NCI-H187 treated with DMSO at 0.1 percent for 48 hours (cell line): ENCODE results near the gene PGM3.
"Not testable (repeated sequence)": the region's sequence is repeated elsewhere in the genome, so short reads cannot be mapped to it uniquely, and the experiment has no call there.

Source experiments
- DNase-seq: peaks from one replicate; lab custom pipeline; 2025; lab: John Stamatoyannopoulos, UW

PGM3 gene, protein sequence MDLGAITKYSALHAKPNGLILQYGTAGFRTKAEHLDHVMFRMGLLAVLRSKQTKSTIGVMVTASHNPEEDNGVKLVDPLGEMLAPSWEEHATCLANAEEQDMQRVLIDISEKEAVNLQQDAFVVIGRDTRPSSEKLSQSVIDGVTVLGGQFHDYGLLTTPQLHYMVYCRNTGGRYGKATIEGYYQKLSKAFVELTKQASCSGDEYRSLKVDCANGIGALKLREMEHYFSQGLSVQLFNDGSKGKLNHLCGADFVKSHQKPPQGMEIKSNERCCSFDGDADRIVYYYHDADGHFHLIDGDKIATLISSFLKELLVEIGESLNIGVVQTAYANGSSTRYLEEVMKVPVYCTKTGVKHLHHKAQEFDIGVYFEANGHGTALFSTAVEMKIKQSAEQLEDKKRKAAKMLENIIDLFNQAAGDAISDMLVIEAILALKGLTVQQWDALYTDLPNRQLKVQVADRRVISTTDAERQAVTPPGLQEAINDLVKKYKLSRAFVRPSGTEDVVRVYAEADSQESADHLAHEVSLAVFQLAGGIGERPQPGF

DNA sequence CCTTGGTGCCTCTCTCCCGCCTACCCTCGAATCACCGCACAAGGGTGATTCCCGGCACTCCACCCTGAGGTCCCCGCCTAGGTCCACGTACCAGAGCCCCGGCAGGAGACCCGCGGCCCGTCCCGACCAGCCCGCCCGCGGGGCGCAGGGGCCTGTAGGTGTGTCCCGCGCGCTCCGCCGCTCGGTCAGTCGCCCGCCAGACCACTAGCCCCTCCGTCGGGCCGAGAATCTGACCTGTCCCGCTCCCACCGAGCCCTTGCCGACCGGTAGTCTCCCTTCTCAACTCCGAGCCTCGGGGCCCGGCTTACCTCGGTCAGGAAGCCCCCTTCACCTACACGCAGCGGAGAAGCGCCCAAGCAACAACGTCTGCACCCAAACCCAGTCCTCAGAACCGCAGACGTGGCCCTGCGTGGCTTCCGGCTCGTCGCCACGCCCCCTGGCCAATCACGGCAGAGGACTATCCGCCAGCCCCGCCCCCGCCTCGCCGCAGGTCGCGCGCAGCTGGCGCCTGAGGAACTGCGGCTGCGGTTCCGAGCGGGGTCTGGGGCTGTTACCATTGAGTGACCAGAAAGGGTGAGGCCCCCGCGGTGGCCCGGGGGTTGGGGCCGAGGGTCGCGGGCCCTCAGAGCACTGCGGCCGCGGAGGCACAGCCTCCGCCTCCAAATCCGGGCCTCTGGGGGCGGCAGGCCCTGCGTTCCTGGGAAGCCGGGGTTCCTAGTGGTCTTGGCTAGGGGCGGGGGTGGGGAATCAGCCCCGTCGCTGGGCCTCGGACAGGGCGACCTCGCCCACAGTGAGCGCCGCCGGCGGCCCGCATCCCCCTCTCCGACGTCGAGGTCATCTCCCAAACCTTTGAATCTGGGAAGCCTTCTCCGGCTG is at the start of gene PGM3, which contains the start of gene RWDD2A:
Gene PGM3 (minus strand): TSS at position 395 of the 876 bp plus-strand sequence. CDS start 2,253 bp downstream, outside the sequence.
Gene RWDD2A (plus strand): TSS at position 487 of the 876 bp plus-strand sequence. CDS start 1,095 bp downstream, outside the sequence.
- DNase-seq = peak; percentile 16

DNA sequence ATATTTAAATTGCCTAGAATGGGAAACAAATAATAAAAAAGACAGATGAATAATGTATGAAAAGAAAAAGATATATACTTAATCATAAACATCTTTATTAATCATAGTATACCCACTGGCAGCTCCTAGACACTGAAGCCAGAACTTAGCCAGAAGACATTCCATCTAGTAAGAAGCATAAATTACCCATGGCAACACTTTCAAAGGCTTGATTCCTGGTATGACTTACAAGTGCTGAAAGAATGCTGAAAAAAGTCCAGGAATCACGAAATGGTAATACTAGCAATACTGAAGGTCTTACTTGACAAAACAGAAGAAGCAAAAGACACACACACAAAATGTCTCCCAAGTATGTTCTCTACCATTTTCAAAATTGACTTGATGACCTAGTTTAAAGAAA is 38.1 kb upstream of the PGM3 start:
- DNase-seq = no peak

DNA sequence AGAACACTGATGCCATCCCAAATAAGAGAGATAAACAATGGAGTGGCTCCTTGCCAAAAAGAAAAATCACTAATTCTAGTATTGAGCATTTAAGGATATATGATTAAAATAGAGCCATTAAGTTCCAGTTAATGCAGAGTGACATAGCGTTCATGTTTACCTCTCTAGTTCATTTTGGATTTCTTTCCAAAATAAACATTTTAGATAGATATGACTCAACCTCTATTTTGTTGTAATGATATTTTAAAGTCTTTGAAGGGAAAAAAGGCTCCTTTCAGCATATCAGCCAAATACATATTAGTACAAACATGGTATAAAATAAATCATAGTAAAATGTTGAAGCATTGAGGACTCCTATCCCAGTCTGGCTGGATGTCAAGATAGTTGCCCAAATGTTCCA is 33.5 kb upstream of the PGM3 start:
- DNase-seq = no peak

DNA sequence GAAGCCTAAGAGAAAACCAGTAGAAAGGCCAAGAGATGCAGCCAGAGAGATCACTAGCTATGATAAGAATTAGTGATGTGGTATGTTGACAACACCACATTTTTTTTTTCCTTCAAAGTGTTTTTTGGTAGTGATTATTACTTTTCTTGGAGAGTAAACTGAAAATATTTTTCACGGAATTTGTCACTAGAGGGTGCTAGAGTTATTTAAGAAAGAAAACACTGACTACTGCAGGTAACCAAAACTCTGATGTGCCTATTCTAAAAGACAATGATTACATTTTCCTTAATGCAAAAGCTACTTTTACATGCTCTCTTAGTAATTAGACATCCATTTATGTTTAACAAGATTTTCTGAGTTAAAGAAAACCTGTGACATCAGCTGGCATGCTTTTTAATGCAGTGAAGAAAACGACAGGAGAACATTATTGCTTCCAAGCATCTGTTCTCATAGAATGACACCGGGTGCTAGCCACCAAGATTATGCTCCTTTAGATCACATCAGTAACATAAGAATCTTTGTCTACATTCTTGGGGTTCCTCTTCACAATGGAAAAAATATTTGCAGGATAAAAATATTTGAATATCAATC is 28.9 kb upstream of the PGM3 start:
- DNase-seq = no peak

DNA sequence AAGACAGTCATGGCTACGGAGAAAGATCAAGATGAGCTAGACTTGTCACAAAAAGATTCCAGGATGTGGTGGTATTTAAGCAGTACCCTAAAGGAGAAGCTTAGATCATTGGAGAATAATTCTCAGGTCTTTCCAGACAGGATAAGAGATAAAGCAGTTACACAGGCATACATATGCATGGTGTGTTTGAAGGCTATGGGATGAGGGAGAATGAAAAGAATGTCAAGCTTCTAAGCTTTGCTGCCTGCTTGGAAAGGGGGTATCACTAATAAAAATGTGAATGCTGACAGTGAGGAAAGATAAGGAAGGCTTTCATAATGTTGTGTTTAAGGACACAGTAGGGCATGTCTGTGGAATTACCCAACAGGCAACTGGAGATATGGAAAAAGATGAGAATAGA is 28.2 kb upstream of the PGM3 start:
- DNase-seq = no peak

DNA sequence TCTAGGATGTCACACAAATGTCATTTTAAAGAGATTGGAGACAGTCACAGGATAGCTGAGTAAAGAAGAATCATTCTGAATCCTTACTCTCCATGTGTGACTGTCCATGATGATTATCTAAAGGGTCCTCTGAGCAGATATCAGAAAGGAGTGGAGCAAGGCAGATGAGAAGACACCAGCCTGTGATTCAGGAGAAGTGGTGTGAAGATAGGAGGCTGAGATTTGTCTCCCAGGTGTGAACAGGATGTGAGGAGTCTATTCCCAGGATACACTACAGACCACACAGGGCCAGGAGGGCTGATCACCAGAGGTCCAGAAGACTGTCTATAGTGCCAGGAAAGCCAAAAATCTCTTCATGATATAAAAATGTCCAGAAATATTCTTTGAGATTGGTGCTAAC is 27.1 kb upstream of the PGM3 start:
- no peak for DNase-seq

DNA sequence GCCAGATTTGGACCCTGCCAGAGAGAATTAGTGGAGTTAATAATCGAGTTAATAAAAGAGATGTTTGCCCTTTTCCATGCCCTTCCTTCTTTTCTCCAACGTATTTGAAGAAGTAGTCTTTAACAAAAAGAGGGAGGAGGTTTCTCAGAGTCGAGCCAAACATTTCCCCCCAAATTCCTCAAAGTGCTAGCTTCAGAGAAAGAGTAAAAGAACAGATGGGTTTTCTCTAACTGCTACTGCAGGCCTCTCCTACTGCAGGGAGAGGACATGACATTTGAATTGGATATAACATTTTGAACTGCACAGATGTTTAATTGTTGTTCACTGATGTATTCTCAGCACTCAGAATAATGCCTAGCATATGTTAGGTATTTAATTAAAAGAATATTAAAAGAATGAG is 25.6 kb upstream of the PGM3 start:
- no peak for DNase-seq

DNA sequence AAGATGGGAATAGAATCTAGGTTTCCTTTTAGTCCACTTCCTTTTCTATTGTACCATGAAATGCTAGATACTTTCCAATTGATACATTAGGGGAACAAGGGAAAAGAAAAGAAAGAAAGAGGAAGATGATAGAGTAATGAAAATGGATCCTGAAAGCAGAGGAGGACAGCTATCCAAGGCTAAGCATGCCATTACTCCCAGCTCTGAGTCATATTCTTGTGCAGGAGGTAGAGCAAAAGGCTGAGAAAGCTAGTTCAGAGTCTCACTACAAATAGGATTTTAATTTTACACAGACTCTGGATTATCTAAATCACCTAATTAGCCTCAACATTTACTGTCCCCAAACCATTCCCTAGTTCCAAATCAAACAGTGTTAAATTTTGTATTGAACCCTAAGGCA is 23.7 kb upstream of the PGM3 start:
- DNase-seq = no peak

DNA sequence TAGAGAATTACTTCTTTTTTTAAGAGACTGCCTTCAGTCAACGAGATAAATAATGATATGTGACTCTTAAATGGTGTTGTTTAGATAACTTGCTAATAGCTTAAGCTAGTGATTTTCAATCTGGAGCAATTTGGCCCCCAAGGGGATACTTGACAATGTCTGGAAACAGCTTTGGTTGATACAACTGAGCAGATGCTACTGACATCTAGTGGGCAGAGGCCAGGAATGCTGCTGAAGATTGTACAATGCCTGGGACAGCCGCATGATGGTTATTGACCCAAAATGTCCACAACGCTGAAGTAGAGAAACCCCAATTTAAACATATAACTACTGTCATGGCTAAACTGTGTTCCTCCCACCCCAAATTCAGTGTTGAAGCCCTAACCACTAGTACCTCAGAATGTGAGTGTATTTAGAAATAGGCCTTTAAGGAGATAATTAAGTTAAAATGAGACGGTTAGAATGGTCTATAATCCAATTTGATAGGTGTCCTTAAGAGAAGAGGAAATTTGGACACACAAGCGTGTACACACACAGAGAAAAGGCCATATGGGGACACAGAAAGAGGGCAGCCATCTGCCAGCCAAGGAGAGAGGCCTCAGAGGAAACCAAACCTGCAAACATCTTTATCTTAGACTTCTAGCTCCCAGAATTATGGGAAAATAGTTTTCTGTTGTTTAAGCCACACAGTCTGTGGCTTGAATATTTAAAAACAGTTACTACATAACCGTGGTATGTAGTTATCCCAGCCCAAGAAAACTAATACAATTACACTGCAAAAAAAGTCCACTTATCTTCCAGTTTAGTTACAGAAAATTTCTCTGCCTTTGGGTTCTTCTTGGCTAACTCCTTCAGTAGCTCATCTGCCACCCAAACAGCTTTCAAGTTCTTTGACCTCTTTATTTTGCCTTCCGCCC is 22.3 kb upstream of the PGM3 start:
- DNase-seq = peak; percentile 26

DNA sequence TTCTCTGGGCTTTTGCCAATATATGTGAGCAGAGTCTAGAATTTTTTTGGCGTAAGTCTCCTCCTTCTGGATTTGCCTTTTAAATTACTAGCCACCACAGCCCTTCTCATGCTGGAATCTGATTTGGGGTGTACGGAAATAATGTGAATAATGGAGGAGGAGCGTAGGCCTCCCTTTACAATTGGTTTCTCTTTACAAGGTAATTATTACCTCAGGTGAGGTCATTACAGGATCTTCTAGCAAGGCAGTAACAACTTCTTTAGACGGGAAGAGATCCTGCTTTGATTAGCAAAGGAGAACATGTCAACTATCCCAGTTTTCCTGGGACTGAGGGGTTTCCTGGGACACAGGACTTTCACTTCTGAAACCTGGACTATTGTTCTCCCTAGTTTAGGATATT is 9.0 kb upstream of the PGM3 start:
- DNase-seq = no peak

DNA sequence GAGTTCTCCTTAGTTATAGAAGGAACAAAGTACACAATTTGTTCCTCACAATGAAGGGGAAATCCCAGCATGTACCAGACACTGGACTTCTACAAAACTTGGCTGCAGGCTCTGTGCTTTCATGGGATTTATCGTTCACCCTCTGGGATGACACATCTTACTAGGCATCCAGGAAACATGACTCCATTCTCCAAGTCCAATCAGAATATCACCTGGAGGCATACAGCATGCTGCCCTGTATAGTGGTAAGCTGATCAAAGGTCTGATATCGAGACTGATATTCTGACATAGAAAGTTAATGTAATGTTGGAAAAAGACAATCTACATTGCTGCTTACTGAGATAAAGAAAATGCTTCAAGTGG is 6.8 kb upstream of the PGM3 start:
- no peak for DNase-seq

DNA sequence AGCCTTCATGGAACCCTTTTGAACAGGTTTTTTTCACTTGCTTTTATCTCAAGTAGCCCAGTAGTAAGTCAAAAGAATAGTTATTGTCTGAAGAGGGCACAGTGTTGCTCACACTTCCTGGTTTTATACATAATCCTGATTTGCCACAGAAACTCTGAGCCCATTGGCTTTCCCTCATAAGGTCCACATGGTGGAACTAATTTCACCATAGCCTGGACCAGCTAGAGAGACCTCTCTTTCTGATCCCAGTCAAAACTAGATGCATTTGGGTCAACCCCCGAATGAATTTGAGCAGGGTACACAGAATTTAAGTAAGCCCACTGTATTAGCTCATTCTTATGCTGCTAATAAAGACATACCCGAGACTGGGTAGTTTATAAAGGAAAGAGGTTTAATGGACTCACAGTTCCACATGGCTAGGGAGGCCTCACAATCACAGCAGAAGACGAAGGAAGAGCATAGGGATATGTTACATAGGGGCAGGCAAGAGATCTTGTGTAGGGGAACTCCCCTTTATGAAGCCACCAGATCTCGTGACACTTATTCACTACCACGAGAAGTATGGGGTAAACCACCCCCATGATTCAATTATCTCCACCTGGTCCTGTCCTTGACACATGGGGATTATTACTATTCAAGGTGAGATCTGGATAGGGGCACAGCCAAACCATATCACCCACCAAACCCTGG is 6.3 kb upstream of the PGM3 start:
- DNase-seq = no peak

DNA sequence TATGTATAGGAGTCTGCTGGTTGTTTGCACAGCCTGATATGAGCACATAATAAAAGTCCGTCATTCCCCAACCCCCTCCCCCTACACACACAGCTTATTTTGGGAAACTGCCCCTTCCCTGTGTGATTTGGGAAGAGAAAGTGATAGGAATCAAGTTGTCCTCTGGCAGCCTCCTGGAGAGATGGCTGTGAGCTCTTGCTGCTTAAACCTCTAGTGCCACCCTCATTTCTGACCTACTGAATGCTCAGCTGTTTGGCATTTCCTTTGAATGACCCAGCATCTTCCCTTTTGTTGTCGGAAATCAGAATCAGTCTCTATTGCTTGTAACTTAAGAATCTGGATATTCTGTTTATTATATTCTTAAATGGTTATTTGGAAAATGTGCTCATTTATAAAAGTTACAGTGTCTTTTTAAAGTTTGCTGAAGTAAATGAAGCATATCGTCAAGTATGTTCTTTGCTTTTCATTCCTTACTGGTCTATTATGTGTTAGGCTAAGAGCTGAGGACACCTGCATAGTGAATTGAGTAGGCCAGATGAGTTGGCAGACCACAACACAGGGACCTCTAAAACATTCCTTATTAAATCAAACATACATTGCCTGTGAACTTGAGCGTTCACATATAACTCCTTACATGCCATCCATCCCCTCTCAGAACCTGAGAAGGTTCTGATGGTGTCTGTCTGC is 5.6 kb upstream of the PGM3 start:
- DNase-seq = no peak

DNA sequence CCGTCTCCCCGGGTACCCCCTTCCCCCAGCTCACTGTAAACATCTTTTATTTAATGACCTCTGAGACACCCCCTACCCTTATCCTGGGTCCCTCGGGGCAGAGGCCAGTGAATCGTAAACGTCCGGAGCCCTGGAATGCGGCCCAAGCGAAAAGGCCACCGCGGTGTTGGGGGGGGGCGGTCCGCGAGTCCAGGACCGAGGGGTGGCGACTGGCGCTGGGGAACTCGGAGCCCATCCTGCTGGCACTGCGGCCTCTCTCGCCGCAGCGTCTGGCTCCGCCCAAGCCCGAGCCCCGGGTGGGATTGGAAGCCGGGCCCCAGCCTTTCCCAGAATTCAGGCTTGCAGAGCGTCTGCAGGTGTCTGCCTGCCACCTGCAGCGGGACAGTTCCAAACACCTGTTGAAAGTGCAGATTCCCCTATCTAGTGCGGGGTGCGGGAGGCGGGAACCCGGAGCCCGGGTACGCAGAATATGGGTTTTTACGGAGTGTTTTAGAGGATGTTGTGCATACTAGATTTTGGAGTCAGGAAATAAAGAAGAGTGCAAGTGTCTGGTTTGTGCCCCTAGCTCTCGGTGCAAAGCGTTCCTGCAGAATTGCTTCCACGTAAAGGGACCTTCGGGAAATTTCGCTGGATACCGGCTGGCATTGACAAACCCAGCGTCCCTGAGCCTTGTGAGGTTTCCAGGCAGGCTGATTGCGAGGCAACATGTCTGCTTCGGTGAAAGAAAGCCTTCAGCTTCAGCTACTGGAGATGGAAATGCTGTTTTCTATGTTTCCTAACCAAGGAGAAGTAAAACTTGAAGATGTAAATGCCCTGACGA is 892 bp upstream of the PGM3 start:
- DNase-seq = no peak

DNA sequence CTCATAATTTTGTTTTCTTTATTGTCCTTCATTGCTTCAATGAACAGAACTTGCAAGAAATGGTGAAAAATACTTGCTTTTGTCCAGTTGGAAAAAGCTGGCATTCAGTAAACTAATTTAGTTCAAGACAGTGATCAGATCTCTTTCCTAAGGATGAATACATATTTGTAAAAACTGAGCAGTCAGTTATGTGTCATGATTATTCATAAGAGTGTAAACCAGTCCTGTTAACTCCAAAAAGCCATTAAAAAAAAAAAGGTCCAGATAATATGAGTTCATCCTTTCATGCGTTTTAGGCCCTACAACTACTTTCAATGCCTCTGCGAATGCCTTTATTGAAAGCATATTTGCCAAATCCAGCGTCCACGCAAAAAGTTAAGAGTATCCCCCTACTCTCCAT is 609 bp downstream of the PGM3 start:
- DNase-seq = no peak

DNA sequence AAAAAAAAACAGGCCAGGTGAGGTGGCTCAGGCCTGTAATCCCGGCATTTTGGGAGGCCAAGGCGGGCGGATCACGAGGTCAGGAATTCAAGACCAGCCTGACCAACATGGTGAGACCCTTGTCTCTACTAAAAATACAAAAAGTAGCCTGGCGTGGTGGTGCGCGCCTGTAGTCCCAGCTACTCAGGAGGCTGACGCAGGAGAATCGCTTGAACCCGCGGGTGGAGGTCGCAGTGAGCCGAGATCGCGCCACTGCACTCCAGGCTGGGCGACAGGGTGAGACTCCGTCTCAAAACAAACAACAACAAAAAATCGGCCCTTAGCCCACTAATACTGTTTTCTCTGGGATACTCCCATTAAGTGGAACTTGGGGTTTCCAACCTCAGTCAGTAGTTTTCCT is 1.1 kb downstream of the PGM3 start:
- not testable (repeated sequence) for DNase-seq

DNA sequence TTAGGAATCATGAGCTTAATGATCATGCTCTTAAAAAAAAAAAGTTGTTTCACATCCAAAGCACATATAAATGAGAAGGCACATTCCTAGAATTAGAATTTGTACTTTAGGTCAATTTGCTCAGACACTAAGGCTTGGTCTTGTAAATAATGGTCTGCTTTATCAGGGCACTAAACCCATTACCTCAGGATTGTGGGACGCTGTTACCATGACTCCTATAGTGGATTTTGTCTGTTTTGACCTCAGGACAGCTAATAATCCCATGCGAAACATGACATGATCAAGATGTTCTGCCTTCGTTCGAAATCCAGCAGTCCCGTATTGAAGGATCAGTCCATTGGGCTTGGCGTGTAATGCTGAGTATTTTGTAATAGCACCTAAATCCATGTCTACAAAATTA is 2.4 kb downstream of the PGM3 start:
- no peak for DNase-seq

DNA sequence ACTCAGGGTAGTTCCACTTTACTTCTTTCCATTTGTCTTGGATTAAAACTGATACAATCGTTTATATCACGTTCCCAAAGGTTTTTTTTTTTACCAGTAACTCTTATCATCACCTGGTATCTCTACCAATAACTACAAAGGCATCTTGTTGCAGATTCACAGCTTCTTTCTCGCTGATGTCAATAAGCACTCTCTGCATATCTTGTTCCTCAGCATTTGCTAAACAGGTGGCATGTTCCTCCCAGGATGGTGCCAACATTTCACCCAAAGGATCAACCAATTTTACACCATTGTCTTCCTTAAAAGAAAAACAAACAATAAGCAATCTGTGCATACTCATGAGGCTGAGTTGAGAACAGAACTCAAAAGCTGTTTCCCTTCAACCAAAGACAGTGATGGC is 4.6 kb downstream of the PGM3 start:
- no peak for DNase-seq

DNA sequence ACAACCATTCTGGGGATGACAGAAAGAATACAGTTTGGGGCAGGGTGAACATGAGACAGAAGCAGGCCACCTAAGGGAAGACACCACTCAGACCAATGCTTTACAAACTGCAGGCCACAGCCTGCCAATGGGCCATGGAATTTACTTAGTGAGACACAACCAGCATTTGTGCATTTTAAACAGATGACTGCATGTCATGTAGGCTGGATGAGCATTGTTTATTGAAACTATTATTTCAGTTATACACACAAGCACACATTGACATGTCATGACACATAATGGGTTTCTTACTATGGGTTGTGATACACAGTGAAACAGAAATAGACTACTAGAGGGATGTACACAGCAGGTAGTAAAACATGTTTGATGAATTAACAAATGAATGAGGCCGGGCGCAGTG is 8.0 kb downstream of the PGM3 start:
- DNase-seq = no peak
